ENCODE data around the gene APOBR. TPM values are rescaled to one million over a fixed set of nuclear protein-coding genes. Genes with fewer than 3 reads are reported as not detected.

The APOBR gene
- total and polyA plus RNA-seq, 2 of the 13 experiments (the other 11 are each of a cell fraction or from before 2014, with no cell fraction given) = 0.03 TPM; not detected in 1

- TF ChIP-seq ZNF407 (CRISPR knock-in tag; IDR thresholded peaks at IDR 0.05; ENCODE audit: not compliant biosample characterization) = no peak
- no peak for TF ChIP-seq CEBPZ (IDR thresholded peaks at IDR 0.05; ENCODE audit: low read length)
- TF ChIP-seq ATF1 (CRISPR knock-in tag; IDR thresholded peaks at IDR 0.05) = no peak
- TF ChIP-seq SP140L (CRISPR knock-in tag; IDR thresholded peaks at IDR 0.05; ENCODE audit: borderline replicate concordance) = no peak
- TF ChIP-seq ZNF572 (CRISPR knock-in tag; IDR thresholded peaks at IDR 0.05) = peak; percentile 49; the same call in 1 of the 2 replicates
- TF ChIP-seq ZFP91 (CRISPR knock-in tag; IDR thresholded peaks at IDR 0.05; ENCODE audit: borderline replicate concordance) = peak; percentile 28; the same call in 1 of the 2 replicates
- TF ChIP-seq TFDP1 (CRISPR knock-in tag; IDR thresholded peaks at IDR 0.05; ENCODE audit: borderline replicate concordance) = no peak
- 0 out of 2 replicates have a peak, but pooled peaks have one; percentile 79 for TF ChIP-seq THAP8 (CRISPR knock-in tag; IDR thresholded peaks at IDR 0.05; ENCODE audit: borderline replicate concordance)
- TF ChIP-seq TBL1XR1 (IDR thresholded peaks at IDR 0.05; ENCODE audit: borderline replicate concordance, low read length, partially characterized antibody) = no peak
- TF ChIP-seq ZBTB38 (CRISPR knock-in tag; IDR thresholded peaks at IDR 0.05) = peak; percentile 59; the same call in 1 of the 2 replicates
- no peak for TF ChIP-seq SMAD9 (CRISPR knock-in tag; IDR thresholded peaks at IDR 0.05)
Measured at GRCh38 chr16:28511801-28512789, 17.7 kb downstream of the APOBR start (continued).

Measured in HepG2 (cell line).